ENCODE data around the gene GATA2. TPM values are rescaled to one million over a fixed set of nuclear protein-coding genes. Genes with fewer than 3 reads are reported as not detected.

GATA2 gene
- total and polyA plus RNA-seq, 2 donors (not counting 1 experiment from before 2014, with no cell fraction given), result 0.83 to 3.2 TPM

GRCh38 chr3:128459461-128459820 is 33.6 kb downstream of the GATA2 start:
- TF ChIP-seq CTCF (conservative IDR thresholded peaks at IDR 0.05 in 1 of 2, IDR thresholded peaks at IDR 0.05 in 1 of 2; ENCODE audit: low read depth in 1 of 2, low read length in 2 of 2) (no peak), EZH2 (IDR thresholded peaks at IDR 0.05; ENCODE audit: low read length, missing control alignments) (no peak)
- peaks cover 17% of the 10 kb centered on the region for H3K27me3 ChIP-seq (ENCODE audit: control insufficient read depth, insufficient read depth, low read length)

GRCh38 chr3:128458746-128459460 is 34.1 kb downstream of the GATA2 start:
- H3K36me3 ChIP-seq (ENCODE audit: control insufficient read depth, insufficient read depth, low read length), result no peaks in the 10 kb centered on the region
- no peak overlapping the region for H3K9ac ChIP-seq (ENCODE audit: insufficient read depth, low read length)
- H3K4me1 ChIP-seq (ENCODE audit: control insufficient read depth, extremely low read depth, insufficient read depth, low read length), result no peaks in the 10 kb centered on the region
- no peak overlapping the region for H3K4me2 ChIP-seq (ENCODE audit: extremely low read depth, insufficient read depth, low read length)
- H3K27me3 ChIP-seq (ENCODE audit: control insufficient read depth, insufficient read depth, low read length), result peaks cover 19% of the 10 kb centered on the region
- H4K20me1 ChIP-seq (ENCODE audit: control insufficient read depth, extremely low read depth, insufficient read depth, low read length), result no peaks in the 10 kb centered on the region
- no peaks in the 10 kb centered on the region for H3K9me3 ChIP-seq (ENCODE audit: control insufficient read depth, insufficient read depth, low read depth, low read length)
- H3K79me2 ChIP-seq (ENCODE audit: control insufficient read depth, insufficient read depth, low read length), result no peaks in the 10 kb centered on the region
- H3K4me3 ChIP-seq (replicated peaks in 1 of 4; ENCODE audit: control extremely low read depth in 1 of 4, insufficient read depth in 1 of 4, low read depth in 3 of 4, low read length in 4 of 4), result no peak overlapping the region
- no peak overlapping the region for H2AFZ ChIP-seq (ENCODE audit: low read length)
- H3K27ac ChIP-seq (ENCODE audit: insufficient read depth, low read length), result no peak overlapping the region
- TF ChIP-seq EZH2 (IDR thresholded peaks at IDR 0.05; ENCODE audit: low read length, missing control alignments) (no peak), CTCF (conservative IDR thresholded peaks at IDR 0.05 in 1 of 2, IDR thresholded peaks at IDR 0.05 in 1 of 2; ENCODE audit: low read depth in 1 of 2, low read length in 2 of 2) (no peak)
- DNase-seq (ENCODE audit: low read depth in 2 of 2), result no peak

More at GRCh38 chr3:128459461-128459820, 33.6 kb downstream of the GATA2 start:
- no peak overlapping the region for H3K9ac ChIP-seq (ENCODE audit: insufficient read depth, low read length)
- H3K27ac ChIP-seq (ENCODE audit: insufficient read depth, low read length), result no peak overlapping the region
- no peaks in the 10 kb centered on the region for H3K36me3 ChIP-seq (ENCODE audit: control insufficient read depth, insufficient read depth, low read length)
- no peak overlapping the region for H3K4me3 ChIP-seq (replicated peaks in 1 of 4; ENCODE audit: control extremely low read depth in 1 of 4, insufficient read depth in 1 of 4, low read depth in 3 of 4, low read length in 4 of 4)
- H4K20me1 ChIP-seq (ENCODE audit: control insufficient read depth, extremely low read depth, insufficient read depth, low read length), result no peaks in the 10 kb centered on the region
- H2AFZ ChIP-seq (ENCODE audit: low read length), result no peak overlapping the region
- DNase-seq (ENCODE audit: low read depth in 2 of 2), result no peak
- no peak overlapping the region for H3K4me2 ChIP-seq (ENCODE audit: extremely low read depth, insufficient read depth, low read length)
- H3K79me2 ChIP-seq (ENCODE audit: control insufficient read depth, insufficient read depth, low read length), result no peaks in the 10 kb centered on the region
- H3K4me1 ChIP-seq (ENCODE audit: control insufficient read depth, extremely low read depth, insufficient read depth, low read length), result no peaks in the 10 kb centered on the region
- no peaks in the 10 kb centered on the region for H3K9me3 ChIP-seq (ENCODE audit: control insufficient read depth, insufficient read depth, low read depth, low read length)

GRCh38 chr3:128457937-128458336 is 35.1 kb downstream of the GATA2 start:
- no peaks in the 10 kb centered on the region for H3K36me3 ChIP-seq (ENCODE audit: control insufficient read depth, insufficient read depth, low read length)
- TF ChIP-seq EZH2 (IDR thresholded peaks at IDR 0.05; ENCODE audit: low read length, missing control alignments) (no peak), CTCF (conservative IDR thresholded peaks at IDR 0.05 in 1 of 2, IDR thresholded peaks at IDR 0.05 in 1 of 2; ENCODE audit: low read depth in 1 of 2, low read length in 2 of 2) (no peak)
- no peak for DNase-seq (ENCODE audit: low read depth in 2 of 2)
- H3K27me3 ChIP-seq (ENCODE audit: control insufficient read depth, insufficient read depth, low read length), result peaks cover 19% of the 10 kb centered on the region
- no peak overlapping the region for H2AFZ ChIP-seq (ENCODE audit: low read length)
- H4K20me1 ChIP-seq (ENCODE audit: control insufficient read depth, extremely low read depth, insufficient read depth, low read length), result no peaks in the 10 kb centered on the region
- no peak overlapping the region for H3K27ac ChIP-seq (ENCODE audit: insufficient read depth, low read length)
- H3K4me2 ChIP-seq (ENCODE audit: extremely low read depth, insufficient read depth, low read length), result no peak overlapping the region
- H3K79me2 ChIP-seq (ENCODE audit: control insufficient read depth, insufficient read depth, low read length), result no peaks in the 10 kb centered on the region
- no peak overlapping the region for H3K9ac ChIP-seq (ENCODE audit: insufficient read depth, low read length)
- no peaks in the 10 kb centered on the region for H3K4me1 ChIP-seq (ENCODE audit: control insufficient read depth, extremely low read depth, insufficient read depth, low read length)
- H3K4me3 ChIP-seq (replicated peaks in 1 of 4; ENCODE audit: control extremely low read depth in 1 of 4, insufficient read depth in 1 of 4, low read depth in 3 of 4, low read length in 4 of 4), result no peak overlapping the region
- no peaks in the 10 kb centered on the region for H3K9me3 ChIP-seq (ENCODE audit: control insufficient read depth, insufficient read depth, low read depth, low read length)

All from fibroblast of lung (primary cell).